Psoas muscle (tissue), 8 donors: ENCODE results near the gene GNB5. TPM values are rescaled to one million over a fixed set of nuclear protein-coding genes. Genes with fewer than 3 reads are reported as not detected.

Experiments
- ATAC-seq, 4 donors: fragments of 200-7000 bp; cut with Tn5 transposase; one replicate each; pipeline ENCODE4 v1.9.1; 2020; ENCODE audit warnings: moderate library complexity in 3 of 4, mild to moderate bottlenecking in 2 of 4
- DNase-seq, 2 donors: peaks; one replicate each; pipeline ENCODE4 v3.0.0-alpha.2; 2020
- H3K27ac ChIP-seq: fragments of 200-600 bp; one replicate; pipeline ENCODE4 v1.8.0; 2022
- H3K27me3 ChIP-seq, 3 donors: fragments of 200-600 bp in 1 of 3; one replicate each; pipeline versions ENCODE4 v1.6.1 to v1.8.0; 2013 to 2022; ENCODE audit warnings: low read length in 2 of 3, mild to moderate bottlenecking in 2 of 3, moderate library complexity in 1 of 3; ENCODE audit not compliant: insufficient read depth in 3 of 3
- H3K36me3 ChIP-seq, 2 donors: fragments of 200-600 bp in 1 of 2; one replicate each; pipeline versions ENCODE4 v1.6.1 to v1.8.0; 2013 to 2022; ENCODE audit warnings: low read depth in 1 of 2, mild to moderate bottlenecking in 1 of 2, moderate library complexity in 1 of 2; ENCODE audit not compliant: insufficient read depth in 1 of 2
- H3K4me1 ChIP-seq: fragments of 200-600 bp; one replicate; pipeline ENCODE4 v1.8.0; 2022
- H3K4me3 ChIP-seq: fragments of 200-600 bp; one replicate; pipeline ENCODE4 v1.8.0; 2022; ENCODE audit warnings: mild to moderate bottlenecking
- H3K9me3 ChIP-seq: fragments of 200-600 bp; one replicate; pipeline ENCODE4 v1.8.0; 2022
- WGBS, 3 donors: extraction: QIAGEN DNeasy Blood & Tissue Kit; methylation state at CpG; one replicate each; pipeline versions ENCODE4 v1.1.6 to v1.1.7; 2013; 5-methylcytosine and 5-hydroxymethylcytosine counted together
- intact Hi-C, 2 donors: fragments of 100-400 bp; cut with DNase I; formaldehyde crosslinking; loops; one replicate each; pipeline versions ENCODE4 v1.11.0 to v1.14.2; 2022
- polyA plus RNA-seq, 3 donors: library from polyadenylated mRNA; stranded (reverse); fragments of 200-250 nt; gene quantifications; one replicate each; pipeline ENCODE4 v1.2.3, GENCODE V29; 2013
- total RNA-seq, 4 donors: library from RNA; stranded (reverse); fragmentation: NEBNext Ultra II Directional in 2 of 4; extraction: Animal tissue kit (Norgen Biotek cat#: 25700) in 2 of 4; gene quantifications; one replicate each; pipeline versions ENCODE4 v1.2.1 to v1.2.4, GENCODE V29; 2021 to 2023
- TF ChIP-seq, protein P1 (sequence below): fragments of 200-600 bp; IDR thresholded peaks from one replicate; pipeline ENCODE4 v1.8.0; 2022; ENCODE audit warnings: antibody characterized with exemption
- donor health status: healthy with polysubstance abuse.
- donor health status: DM: no; HTN: no; CAD: no; lungs with moderate emphysema.
- donor health status: Bipolar disorder and iron deficiency.
- donor health status: healthy.
- donor health status: DM: yes; HTN: yes; CAD: no.
- donor health status: DM: no; HTN: no; CAD: no.
- donor health status: DM: no; HTN: no; CAD: no.
- donor health status: DM: yes; HTN: yes; CAD: no.

Gene GNB5
- total and polyA plus RNA-seq, 7 donors: 0.86 to 2.5 (median 1.4) TPM

DNA sequence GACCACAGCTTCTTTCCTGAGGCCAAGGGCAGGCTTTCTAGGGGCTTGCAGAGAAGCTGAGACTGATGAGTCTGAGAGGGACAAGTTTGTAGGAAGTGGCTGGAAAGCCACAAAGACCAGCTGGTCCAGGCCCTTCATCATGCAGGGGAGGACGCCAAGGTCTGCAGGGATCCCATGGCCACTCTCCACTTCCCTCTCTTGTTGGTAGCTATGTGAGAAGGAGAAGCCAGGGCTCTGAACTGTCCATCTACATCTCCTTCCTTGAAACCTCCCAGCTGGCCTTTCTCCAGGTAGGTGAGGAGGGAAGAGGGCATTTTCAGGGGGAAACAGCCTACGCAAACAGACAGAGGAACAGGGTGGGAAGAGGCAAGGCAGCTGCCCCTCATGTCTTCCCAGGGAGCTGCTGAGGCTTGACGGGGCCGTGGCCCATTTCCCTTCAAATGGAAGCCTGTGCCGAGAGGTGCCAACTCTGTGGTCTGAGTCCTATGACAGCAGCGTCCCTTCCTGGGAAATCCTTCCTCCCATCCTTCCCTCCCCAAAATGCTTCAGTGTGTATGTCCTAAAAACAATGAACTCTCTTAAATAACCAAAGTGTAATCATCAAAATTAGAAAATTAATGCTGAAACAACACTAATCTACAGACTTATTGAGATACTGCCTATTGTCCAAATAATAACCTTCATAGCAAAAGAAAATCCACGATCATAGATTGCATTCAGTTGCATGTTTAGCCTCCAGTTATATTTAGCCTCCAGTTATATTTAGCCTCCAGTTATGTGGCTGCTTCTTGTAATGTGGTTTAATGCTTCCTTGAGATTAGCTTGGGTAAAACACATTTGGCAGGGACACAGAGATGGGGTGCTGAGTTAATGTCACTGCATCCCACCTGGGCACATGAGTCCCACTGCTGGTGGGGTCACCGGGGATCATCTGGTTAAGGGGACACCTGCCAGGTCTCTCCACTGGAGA, 36.0 kb downstream of the GNB5 start:
- ATAC-seq (no peak), DNase-seq (no peak)
- no peaks in the 10 kb centered on the region for H3K4me1 ChIP-seq
- no peaks in the 10 kb centered on the region for H3K36me3 ChIP-seq
- TF ChIP-seq, protein P1, sequence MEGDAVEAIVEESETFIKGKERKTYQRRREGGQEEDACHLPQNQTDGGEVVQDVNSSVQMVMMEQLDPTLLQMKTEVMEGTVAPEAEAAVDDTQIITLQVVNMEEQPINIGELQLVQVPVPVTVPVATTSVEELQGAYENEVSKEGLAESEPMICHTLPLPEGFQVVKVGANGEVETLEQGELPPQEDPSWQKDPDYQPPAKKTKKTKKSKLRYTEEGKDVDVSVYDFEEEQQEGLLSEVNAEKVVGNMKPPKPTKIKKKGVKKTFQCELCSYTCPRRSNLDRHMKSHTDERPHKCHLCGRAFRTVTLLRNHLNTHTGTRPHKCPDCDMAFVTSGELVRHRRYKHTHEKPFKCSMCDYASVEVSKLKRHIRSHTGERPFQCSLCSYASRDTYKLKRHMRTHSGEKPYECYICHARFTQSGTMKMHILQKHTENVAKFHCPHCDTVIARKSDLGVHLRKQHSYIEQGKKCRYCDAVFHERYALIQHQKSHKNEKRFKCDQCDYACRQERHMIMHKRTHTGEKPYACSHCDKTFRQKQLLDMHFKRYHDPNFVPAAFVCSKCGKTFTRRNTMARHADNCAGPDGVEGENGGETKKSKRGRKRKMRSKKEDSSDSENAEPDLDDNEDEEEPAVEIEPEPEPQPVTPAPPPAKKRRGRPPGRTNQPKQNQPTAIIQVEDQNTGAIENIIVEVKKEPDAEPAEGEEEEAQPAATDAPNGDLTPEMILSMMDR: no peak
- no peak overlapping the region for H3K4me3 ChIP-seq
- intact Hi-C loops: no loop called here
- no peak overlapping the region for H3K27ac ChIP-seq
- H3K9me3 ChIP-seq: no peaks in the 10 kb centered on the region
- no peaks in the 10 kb centered on the region for H3K27me3 ChIP-seq
- WGBS, 3 donors: 73 to 80% (median 79%) methylated on average over 8 of the region's 8 CpGs

DNA sequence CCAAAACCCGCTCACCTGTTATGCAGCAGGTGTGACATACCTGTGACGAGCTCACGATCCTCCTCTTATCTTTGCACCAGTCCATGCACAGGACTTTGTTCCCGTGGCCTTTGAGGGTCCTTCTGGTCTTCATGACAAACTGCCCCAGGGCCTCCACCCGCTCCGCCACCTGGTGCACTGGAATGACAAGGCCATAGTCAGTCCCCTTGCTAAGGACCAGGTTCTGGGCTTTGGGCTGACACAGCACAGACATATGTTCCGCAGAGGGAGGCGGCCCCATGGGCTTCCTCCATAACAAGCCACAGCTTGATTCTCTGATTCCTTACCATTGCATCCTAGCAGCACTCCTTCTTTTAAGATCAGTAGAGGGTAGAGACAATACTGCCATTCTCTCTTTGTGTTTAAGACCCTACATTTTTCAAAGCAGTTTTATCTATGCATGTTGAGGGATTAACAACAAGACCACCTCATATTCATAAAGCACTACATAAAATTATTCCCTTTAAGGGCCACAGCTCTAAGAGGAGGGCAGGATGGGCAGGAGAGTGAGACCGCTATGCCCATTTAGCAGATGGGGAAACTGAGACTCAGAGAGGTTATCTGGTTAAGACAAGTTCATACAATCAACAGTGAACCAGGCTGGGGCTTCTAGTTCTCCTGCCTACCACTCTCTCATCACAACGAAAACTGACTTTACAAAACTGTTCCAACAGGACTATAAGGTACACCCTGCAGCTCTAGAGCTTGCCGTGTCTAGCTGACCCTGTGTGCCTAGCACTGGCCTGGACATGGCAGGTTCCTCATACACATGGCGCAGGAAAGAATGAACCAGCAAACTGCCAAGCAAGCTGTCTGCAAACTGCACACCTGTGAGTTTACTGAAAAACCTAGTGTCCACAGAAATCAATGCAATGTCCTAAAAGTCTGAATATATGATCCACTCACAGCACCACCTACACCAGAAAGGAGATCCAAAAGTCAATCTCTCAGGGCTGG, 37.0 kb downstream of the GNB5 start:
- Histone ChIP-seq H3K9me3 (no peaks in the 10 kb centered on the region), H3K36me3 (no peaks in the 10 kb centered on the region), H3K4me1 (no peaks in the 10 kb centered on the region), H3K27me3 (no peaks in the 10 kb centered on the region), H3K27ac (no peak overlapping the region), H3K4me3 (no peak overlapping the region)
- DNase-seq: no peak
- TF ChIP-seq, protein P1: no peak
- 96 to 98% (median 97%) methylated on average over 12 of the region's 12 CpGs for WGBS, 3 donors
- no peak for ATAC-seq
- intact Hi-C loops: no loop called here

DNA sequence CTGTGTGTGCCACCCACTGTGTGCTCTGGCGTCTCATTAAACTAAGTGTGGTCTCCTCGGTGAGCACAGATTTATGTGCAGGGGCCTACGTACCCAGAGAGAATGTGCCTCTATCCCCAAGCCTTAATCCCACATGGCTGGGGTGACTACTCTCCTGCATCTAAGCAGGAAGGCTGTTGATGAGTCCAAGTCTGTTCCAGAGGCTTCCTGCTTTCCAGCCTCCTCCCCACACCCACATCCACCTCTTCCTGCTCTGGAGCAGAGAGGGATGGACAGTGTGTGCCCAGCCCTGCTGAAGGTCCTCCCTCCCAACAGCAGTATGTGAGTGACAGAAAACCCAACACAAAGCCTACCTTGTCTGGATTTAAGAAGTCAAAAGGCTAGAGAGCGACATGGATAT, 39.8 kb downstream of the GNB5 start:
- no peak for ATAC-seq
- intact Hi-C loops: no loop called here
- Histone ChIP-seq H3K4me3 (no peak overlapping the region), H3K9me3 (no peaks in the 10 kb centered on the region), H3K4me1 (no peaks in the 10 kb centered on the region), H3K36me3 (no peaks in the 10 kb centered on the region), H3K27me3 (no peaks in the 10 kb centered on the region), H3K27ac (no peak overlapping the region)
- TF ChIP-seq, protein P1: no peak
- DNase-seq: no peak
- WGBS, 3 donors: 84 to 91% (median 87%) methylated on average over 4 of the region's 4 CpGs

DNA sequence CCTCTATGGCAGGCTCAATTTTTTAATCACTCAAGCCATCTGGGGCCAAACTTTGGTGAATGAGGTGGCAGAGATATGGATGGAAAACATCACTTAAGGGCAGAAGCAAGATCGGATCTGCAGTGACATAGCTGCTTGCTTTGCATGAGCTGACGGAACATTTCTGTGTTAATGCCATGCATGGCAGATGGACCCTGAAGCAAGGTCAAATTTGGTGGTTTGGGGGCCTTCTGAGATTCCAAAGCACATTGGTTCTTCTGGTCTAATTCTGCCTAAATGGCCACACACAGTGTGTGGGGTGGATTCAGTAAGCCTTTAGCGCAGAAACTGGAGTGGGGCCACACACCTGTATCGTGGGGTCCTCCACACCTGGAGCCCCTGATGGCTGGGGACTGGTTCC, 40.3 kb downstream of the GNB5 start:
- H3K27ac ChIP-seq: no peak overlapping the region
- no peak overlapping the region for H3K4me3 ChIP-seq
- no peaks in the 10 kb centered on the region for H3K9me3 ChIP-seq
- no peaks in the 10 kb centered on the region for H3K27me3 ChIP-seq
- TF ChIP-seq, protein P1: no peak
- ATAC-seq (no peak), DNase-seq (no peak)
- WGBS, 3 donors: 95 to 96% (median 96%) methylated on average over 4 of the region's 4 CpGs
- no peaks in the 10 kb centered on the region for H3K4me1 ChIP-seq
- H3K36me3 ChIP-seq: no peaks in the 10 kb centered on the region
- intact Hi-C loops: no loop called here
